ENCODE data around the gene ADA.

ADA gene

DNA sequence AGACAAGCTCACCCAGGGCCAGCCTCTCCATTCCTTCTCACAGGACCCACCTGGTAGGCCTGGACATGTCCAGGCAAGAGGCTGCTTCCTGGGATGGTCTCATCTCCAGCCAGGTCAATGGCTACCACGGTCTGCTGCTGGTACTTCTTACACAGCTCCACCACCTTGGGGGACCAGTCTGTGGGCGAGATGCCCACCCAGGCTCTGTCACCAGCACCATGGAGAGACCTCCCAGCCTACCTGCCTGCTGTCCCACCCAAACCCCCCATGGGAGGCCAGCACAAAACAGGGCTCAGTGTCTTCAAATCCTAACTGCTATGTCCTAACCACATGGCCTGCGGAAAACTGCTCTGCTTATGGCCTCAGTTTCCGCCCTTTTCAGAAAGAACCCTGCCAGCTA lies 27.3 kb downstream of the ADA start:
- TF ChIP-seq, protein P1, sequence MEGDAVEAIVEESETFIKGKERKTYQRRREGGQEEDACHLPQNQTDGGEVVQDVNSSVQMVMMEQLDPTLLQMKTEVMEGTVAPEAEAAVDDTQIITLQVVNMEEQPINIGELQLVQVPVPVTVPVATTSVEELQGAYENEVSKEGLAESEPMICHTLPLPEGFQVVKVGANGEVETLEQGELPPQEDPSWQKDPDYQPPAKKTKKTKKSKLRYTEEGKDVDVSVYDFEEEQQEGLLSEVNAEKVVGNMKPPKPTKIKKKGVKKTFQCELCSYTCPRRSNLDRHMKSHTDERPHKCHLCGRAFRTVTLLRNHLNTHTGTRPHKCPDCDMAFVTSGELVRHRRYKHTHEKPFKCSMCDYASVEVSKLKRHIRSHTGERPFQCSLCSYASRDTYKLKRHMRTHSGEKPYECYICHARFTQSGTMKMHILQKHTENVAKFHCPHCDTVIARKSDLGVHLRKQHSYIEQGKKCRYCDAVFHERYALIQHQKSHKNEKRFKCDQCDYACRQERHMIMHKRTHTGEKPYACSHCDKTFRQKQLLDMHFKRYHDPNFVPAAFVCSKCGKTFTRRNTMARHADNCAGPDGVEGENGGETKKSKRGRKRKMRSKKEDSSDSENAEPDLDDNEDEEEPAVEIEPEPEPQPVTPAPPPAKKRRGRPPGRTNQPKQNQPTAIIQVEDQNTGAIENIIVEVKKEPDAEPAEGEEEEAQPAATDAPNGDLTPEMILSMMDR (IDR thresholded peaks at IDR 0.05; ENCODE audit: low read length, missing control alignments), result no peak
- DNase-seq (ENCODE audit: low read depth), result no peak
- H3K4me3 ChIP-seq (replicated peaks; ENCODE audit: low read depth, low read length), result no peak overlapping the region

DNA sequence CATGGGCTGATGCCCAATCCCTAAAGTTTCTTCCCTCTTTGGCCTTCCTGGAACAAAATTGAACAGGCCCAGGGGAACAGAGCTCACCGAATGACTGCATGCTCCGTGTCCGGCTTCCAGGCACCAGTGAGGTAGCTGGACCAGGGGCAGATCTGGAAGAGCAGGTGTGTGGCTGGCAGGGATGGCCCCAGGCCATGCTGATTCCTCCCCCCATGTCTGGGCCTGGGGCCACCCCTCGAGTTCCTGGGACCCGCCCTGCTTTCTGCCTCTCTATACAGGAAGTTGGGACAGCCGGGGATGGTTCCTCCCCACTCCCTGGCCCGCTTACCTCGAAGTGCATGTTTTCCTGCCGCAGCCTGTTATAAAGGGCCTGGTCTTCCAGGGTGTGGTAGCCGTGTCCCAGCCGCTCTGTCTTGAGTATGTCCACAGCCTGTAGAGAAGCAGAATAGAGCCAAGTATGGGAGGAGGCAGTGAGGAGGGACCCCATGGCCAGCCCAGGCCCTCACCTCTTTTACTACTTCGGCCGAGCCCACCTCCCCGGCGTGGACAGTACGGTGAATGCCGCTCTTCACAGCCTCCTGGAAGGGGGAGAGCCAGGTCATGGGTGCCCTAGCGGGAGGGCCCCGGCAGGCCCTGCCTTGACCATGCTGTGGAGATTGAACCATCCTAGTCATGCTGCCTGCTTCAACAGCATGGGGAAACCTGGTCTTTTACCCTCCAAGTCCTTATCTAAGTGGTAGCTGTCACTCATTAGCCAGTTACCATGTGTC lies 28.8 kb downstream of the ADA start:
- no peak for DNase-seq (ENCODE audit: low read depth)
- no peak overlapping the region for H3K4me3 ChIP-seq (replicated peaks; ENCODE audit: low read depth, low read length)
- TF ChIP-seq, protein P1 (IDR thresholded peaks at IDR 0.05; ENCODE audit: low read length, missing control alignments), result no peak

DNA sequence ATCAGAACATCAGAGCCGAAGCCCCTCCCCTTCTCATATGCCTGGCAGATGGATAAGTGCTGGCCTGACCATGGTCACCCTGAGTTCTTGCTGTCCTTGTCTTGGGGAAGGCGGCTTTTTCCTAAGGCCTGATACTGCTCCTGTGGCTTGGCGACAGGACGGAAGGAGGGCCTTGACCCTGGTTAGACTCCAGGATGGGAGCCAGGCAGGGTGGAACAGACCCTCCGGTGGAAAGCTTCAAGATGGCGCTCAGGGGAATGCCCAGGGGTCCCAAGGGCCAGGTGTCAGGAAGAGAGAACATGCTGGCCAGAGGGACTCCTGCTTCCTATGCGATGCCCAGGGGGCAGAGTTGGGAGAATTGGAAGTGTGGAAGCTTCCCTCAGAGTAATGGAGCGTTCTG lies 29.6 kb downstream of the ADA start:
- no peak overlapping the region for H3K4me3 ChIP-seq (replicated peaks; ENCODE audit: low read depth, low read length)
- TF ChIP-seq, protein P1 (IDR thresholded peaks at IDR 0.05; ENCODE audit: low read length, missing control alignments), result no peak
- no peak for DNase-seq (ENCODE audit: low read depth)

DNA sequence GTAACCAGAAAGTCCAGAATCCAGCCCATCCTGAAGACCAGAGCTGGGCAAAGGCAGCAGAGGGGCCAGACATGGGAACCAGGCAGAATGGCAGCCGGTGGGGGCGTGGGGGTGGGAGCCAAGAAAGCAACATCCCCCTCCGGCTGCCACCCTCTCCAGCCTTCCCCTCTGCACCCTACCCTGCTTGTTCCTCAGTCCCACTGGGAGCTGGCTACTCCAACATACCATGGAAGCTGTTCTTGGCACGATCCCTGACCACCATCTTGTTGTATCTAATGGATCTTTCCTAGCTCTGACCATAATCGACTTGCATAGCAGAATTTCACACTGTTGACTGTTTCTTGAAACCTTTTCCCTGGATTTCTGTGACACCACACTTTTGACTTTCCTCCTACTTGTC lies 30.2 kb downstream of the ADA start:
- H3K4me3 ChIP-seq (replicated peaks; ENCODE audit: low read depth, low read length), result no peak overlapping the region
- TF ChIP-seq, protein P1 (IDR thresholded peaks at IDR 0.05; ENCODE audit: low read length, missing control alignments), result no peak
- no peak for DNase-seq (ENCODE audit: low read depth)

DNA sequence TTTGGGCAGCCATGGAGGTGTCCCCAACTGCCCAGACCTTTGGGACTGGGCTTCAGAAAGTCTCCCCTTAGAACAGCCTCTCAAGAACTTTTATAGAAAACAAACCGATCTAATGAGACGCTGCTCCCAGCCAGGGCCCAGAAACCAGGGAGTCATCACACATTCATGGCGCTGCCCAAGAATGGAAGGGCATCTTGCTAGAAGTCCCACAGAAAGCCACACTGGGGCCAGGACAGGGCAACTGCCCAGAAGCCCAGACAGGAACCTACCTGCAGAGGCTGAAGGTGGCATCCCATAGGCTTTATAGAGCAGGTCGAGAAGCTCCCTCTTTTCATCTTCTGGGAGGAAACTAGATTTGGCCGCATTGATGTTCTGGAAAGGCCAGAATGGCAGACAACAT lies 31.5 kb downstream of the ADA start:
- DNase-seq (ENCODE audit: low read depth), result no peak
- TF ChIP-seq, protein P1 (IDR thresholded peaks at IDR 0.05; ENCODE audit: low read length, missing control alignments), result no peak
- no peak overlapping the region for H3K4me3 ChIP-seq (replicated peaks; ENCODE audit: low read depth, low read length)

DNA sequence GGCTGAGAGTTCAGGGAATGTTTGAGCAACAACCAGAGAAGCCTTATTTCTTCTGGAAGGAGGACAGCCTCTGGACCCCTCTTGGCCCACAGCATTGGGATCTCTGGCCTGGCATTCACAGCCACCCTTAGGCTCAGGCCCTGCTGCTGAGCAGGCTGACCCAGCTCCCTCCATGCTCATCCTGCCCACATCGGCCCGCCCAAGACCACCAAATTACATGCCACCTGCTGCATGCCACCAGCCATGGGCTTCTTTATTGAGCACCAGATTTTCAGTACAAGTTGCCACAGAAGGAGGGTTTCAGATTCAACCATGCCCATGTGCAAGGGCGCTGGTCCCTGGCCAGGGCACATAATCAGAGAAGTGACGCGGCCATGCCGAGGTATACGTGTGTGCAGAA lies 32.2 kb downstream of the ADA start:
- TF ChIP-seq, protein P1 (IDR thresholded peaks at IDR 0.05; ENCODE audit: low read length, missing control alignments), result no peak
- DNase-seq (ENCODE audit: low read depth), result no peak
- no peak overlapping the region for H3K4me3 ChIP-seq (replicated peaks; ENCODE audit: low read depth, low read length)

DNA sequence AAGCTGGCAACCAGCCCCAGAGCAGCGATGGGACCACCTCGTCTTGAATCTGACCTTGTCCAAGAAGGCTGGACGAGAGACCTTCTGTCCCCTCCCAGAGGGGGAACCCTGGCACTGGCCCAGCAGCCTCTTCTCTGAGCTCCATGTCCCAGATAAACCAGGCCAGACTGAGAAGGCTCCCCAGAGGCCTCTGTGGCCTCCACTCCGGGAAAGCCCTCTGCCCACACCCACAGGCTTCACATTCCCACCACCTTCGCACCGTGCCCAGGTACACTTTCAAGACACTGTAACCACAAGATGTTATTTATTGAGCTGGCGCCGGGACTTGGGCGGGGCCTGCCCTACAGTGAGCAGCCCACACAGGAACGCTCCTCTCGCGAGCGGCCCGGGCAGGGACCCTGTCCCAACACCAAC lies 33.2 kb downstream of the ADA start:
- TF ChIP-seq, protein P1 (IDR thresholded peaks at IDR 0.05; ENCODE audit: low read length, missing control alignments), result no peak
- H3K4me3 ChIP-seq (replicated peaks; ENCODE audit: low read depth, low read length), result no peak overlapping the region
- DNase-seq (ENCODE audit: low read depth), result no peak
